GM20000 (cell line): ENCODE results near the gene JAM3.

Source experiments
- DNase-seq: peaks from one replicate; pipeline ENCODE4 v3.0.0; 2012; ENCODE audit warnings: low spot score
- CTCF ChIP-seq: IDR thresholded peaks from 2 replicates; pipeline ENCODE4 v1.5.1; 2012; ENCODE audit warnings: mild to moderate bottlenecking, control low read depth; ENCODE audit errors: extremely low read depth, missing control alignments

JAM3 gene

GRCh38 chr11:134151083-134151747 is 82.3 kb downstream of the JAM3 start:
- no peak for DNase-seq
- TF ChIP-seq CTCF, result no peak

GRCh38 chr11:134152696-134153095 is 83.8 kb downstream of the JAM3 start:
- TF ChIP-seq CTCF, result no peak

GRCh38 chr11:134153147-134153905 is 84.5 kb downstream of the JAM3 start:
- no peak for DNase-seq
- TF ChIP-seq CTCF, result no peak

More at GRCh38 chr11:134152696-134153095, 83.8 kb downstream of the JAM3 start:
- DNase-seq, result no peak

DNA sequence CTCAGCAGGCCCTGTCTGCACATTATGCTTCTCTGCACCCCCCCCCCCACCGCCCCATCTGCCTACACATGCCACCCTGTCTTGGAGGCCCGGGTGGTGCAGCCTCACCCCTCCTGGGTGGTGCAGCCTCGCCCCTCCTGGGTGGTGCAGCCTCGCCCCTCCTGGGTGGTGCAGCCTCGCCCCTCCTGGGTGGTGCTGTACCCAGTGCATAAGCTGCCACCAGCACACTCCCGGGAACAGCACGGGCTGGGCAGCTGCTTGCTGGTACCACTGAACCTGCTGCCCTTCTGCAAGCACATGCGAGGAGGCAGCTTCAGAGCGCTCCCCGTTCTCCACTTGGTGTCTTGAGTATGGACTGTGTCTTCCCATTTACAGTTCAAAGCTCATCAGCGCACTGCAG is 85.6 kb downstream of the JAM3 start:
- no peak for DNase-seq
- TF ChIP-seq CTCF, result no peak

GRCh38 chr11:134155456-134155855 is 86.6 kb downstream of the JAM3 start:
- no peak for DNase-seq
- TF ChIP-seq CTCF, result no peak

- no peak for TF ChIP-seq CTCF
- DNase-seq, result no peak
These were observed 87.3 kb downstream of the JAM3 start for GRCh38 chr11:134155946-134156865.

GRCh38 chr11:134157451-134157850 is 88.6 kb downstream of the JAM3 start:
- TF ChIP-seq CTCF, result no peak
- no peak for DNase-seq
